NT2/D1 (cell line): ENCODE measurements around the gene BTBD8.

Source experiments
- SUZ12 ChIP-seq: IDR thresholded peaks from 2 replicates; pipeline ENCODE4 v1.6.1; 2011; ENCODE audit not compliant: insufficient read length, insufficient read depth; ENCODE audit errors: extremely low read depth
- YY1 ChIP-seq: IDR thresholded peaks from 2 replicates; pipeline ENCODE4 v1.6.1; 2011; ENCODE audit not compliant: insufficient read length, insufficient read depth
- ZNF274 ChIP-seq: IDR thresholded peaks from 2 replicates; pipeline ENCODE4 v1.6.1; 2011; ENCODE audit warnings: mild to moderate bottlenecking, low read depth, low read length

DNA sequence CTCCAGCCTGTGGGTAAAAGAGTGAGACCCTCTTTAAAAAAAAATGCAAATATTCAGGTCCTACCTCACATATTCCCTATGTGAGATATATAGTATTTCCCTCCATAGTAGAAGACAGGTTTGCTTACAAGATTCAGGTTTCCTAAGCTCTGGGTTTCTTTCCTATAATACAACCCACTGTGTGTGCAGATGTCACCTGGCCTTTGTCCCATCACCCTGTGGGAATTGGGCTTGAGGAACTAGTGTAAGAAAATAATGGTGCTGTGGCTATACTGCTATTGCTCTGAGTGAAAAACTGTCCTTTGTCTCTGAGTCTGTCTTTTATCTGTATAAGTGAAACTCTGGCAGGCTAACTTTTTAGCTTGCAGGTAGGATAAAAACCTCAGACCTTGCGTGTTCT is 150.6 kb downstream of the BTBD8 start:
- TF ChIP-seq YY1 (no peak), ZNF274 (no peak), SUZ12 (no peak)
